ENCODE measurements around the gene GMNN.
"Not testable (repeated sequence)": the region's sequence is repeated elsewhere in the genome, so short reads cannot be mapped to it uniquely, and the experiment has no call there.

GMNN gene

DNA sequence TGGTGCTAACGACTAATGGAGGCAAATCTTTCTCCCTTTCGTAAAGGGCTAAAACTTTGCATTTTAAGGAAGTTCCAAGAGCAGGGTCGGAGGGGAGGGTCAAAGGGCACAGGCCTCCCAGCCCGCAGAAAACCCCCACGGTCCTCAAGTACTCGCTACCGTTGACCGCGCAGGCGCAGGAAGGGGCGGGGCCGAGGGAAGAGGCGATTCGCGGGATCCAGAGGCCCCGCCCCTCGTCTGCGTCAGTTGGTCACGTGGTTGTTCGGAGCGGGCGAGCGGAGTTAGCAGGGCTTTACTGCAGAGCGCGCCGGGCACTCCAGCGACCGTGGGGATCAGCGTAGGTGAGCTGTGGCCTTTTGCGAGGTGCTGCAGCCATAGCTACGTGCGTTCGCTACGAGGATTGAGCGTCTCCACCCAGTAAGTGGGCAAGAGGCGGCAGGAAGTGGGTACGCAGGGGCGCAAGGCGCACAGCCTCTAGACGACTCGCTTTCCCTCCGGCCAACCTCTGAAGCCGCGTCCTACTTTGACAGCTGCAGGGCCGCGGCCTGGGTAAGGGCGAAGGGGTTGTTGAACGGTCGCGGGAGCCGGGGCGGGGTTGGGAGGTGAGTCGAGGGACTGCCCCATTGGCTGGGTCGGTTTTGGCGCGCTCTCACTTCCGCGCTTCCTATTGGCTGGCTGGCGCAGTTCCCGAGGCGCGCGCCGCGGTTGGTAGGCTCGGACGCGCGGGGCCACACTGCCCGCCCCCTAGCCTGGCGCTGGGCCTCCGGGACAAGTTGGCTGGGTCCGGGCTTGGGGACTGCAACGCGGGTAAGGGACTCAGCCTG is at the start of gene GMNN:
Gene GMNN, plus strand, starts transcription at position 242 of the 824 bp plus-strand sequence. CDS start 2,310 bp downstream, outside the sequence.
- no peaks in the 10 kb centered on the region for H3K9me3 ChIP-seq (ENCODE audit: control insufficient read depth, low read depth, low read length)
- H3K36me3 ChIP-seq (ENCODE audit: control insufficient read depth, low read depth, low read length) = peaks cover 22% of the 10 kb centered on the region
- H3K27me3 ChIP-seq (ENCODE audit: control insufficient read depth, insufficient read depth, low read length) = no peaks in the 10 kb centered on the region
- H3K27ac ChIP-seq (ENCODE audit: low read length) = peak within 1 kb of the TSS; percentile 94
- H3K4me1 ChIP-seq (ENCODE audit: control insufficient read depth, low read depth, low read length) = peaks cover 14% of the 10 kb centered on the region
- H3K9ac ChIP-seq (ENCODE audit: low read length) = peak within 1 kb of the TSS; percentile 98
- peak within 1 kb of the TSS; percentile 98 for H3K4me3 ChIP-seq (ENCODE audit: low read length)

DNA sequence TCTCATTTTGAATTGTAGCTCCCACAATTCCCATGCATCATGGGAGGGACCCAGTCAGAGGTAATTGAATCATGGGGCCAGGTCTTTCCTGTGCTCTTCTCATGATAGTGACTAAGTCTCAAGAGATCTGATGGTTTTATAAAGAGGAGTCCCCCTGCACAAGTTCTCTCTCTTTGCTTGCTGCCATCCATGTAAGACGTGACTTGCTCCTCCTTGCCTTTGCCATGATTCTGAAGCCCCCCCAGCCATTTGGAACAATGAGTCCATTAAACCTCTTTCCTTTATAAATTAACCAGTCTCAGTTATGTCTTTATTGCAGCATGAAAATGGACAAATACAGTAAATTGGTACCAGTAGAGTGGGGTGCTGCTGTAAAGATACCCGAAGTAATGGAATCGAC is 44.1 kb upstream of the GMNN start:
- not testable (repeated sequence) for H3K36me3 ChIP-seq (ENCODE audit: control insufficient read depth, low read depth, low read length); H3K4me1 ChIP-seq (ENCODE audit: control insufficient read depth, low read depth, low read length); H3K27me3 ChIP-seq (ENCODE audit: control insufficient read depth, insufficient read depth, low read length); H3K4me3 ChIP-seq (ENCODE audit: low read length); H3K27ac ChIP-seq (ENCODE audit: low read length); H3K9ac ChIP-seq (ENCODE audit: low read length)
- H3K9me3 ChIP-seq (ENCODE audit: control insufficient read depth, low read depth, low read length) = peaks cover 14% of the 10 kb centered on the region

GRCh38 chr6:24731456-24732134 is 43.1 kb upstream of the GMNN start:
- H3K4me3 ChIP-seq (ENCODE audit: low read length); H3K27me3 ChIP-seq (ENCODE audit: control insufficient read depth, insufficient read depth, low read length): not testable (repeated sequence)

GRCh38 chr6:24734166-24734565 is 40.6 kb upstream of the GMNN start:
- Histone ChIP-seq H3K36me3 (ENCODE audit: control insufficient read depth, low read depth, low read length) (no peaks in the 10 kb centered on the region), H3K4me3 (ENCODE audit: low read length) (no peak overlapping the region), H3K4me1 (ENCODE audit: control insufficient read depth, low read depth, low read length) (no peaks in the 10 kb centered on the region), H3K9me3 (ENCODE audit: control insufficient read depth, low read depth, low read length) (peaks cover 14% of the 10 kb centered on the region), H3K27ac (ENCODE audit: low read length) (no peak overlapping the region), H3K9ac (ENCODE audit: low read length) (no peak overlapping the region), H3K27me3 (ENCODE audit: control insufficient read depth, insufficient read depth, low read length) (no peaks in the 10 kb centered on the region)

More at GRCh38 chr6:24731456-24732134, 43.1 kb upstream of the GMNN start:
- not testable (repeated sequence) for H3K4me1 ChIP-seq (ENCODE audit: control insufficient read depth, low read depth, low read length); H3K36me3 ChIP-seq (ENCODE audit: control insufficient read depth, low read depth, low read length); H3K27ac ChIP-seq (ENCODE audit: low read length); H3K9ac ChIP-seq (ENCODE audit: low read length)
- peaks cover 14% of the 10 kb centered on the region for H3K9me3 ChIP-seq (ENCODE audit: control insufficient read depth, low read depth, low read length)

GRCh38 chr6:24734710-24735109 is 40.0 kb upstream of the GMNN start:
- H3K9me3 ChIP-seq (ENCODE audit: control insufficient read depth, low read depth, low read length) = peaks cover 14% of the 10 kb centered on the region
- H3K4me3 ChIP-seq (ENCODE audit: low read length); H3K27ac ChIP-seq (ENCODE audit: low read length); H3K9ac ChIP-seq (ENCODE audit: low read length); H3K36me3 ChIP-seq (ENCODE audit: control insufficient read depth, low read depth, low read length); H3K27me3 ChIP-seq (ENCODE audit: control insufficient read depth, insufficient read depth, low read length); H3K4me1 ChIP-seq (ENCODE audit: control insufficient read depth, low read depth, low read length): not testable (repeated sequence)

GRCh38 chr6:24738741-24739140 is 36.0 kb upstream of the GMNN start:
- Histone ChIP-seq H3K4me3 (ENCODE audit: low read length) (no peak overlapping the region), H3K4me1 (ENCODE audit: control insufficient read depth, low read depth, low read length) (no peaks in the 10 kb centered on the region), H3K9me3 (ENCODE audit: control insufficient read depth, low read depth, low read length) (no peaks in the 10 kb centered on the region), H3K36me3 (ENCODE audit: control insufficient read depth, low read depth, low read length) (no peaks in the 10 kb centered on the region), H3K27ac (ENCODE audit: low read length) (no peak overlapping the region), H3K27me3 (ENCODE audit: control insufficient read depth, insufficient read depth, low read length) (no peaks in the 10 kb centered on the region), H3K9ac (ENCODE audit: low read length) (no peak overlapping the region)

DNA sequence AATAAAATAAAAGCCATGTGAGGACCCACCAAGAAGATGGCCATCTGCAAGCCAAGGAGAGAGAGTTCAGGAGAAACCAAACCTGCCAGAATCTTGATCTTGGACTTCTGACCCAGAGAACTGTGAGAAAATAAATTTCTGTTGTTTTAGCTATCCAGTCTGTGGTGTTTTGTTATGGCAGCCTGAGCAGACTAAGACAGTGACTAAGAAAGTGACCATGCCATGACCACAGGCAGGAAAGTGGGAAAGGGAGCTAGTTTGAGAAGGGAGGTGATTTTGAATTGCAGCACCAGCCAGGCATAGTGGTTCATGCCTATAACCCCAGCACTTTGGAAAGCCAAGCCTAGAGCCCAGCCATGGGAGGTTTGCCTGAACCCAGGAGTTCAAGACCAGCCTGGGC is 33.9 kb upstream of the GMNN start:
- Histone ChIP-seq H3K9ac (ENCODE audit: low read length) (no peak overlapping the region), H3K27ac (ENCODE audit: low read length) (no peak overlapping the region), H3K36me3 (ENCODE audit: control insufficient read depth, low read depth, low read length) (no peaks in the 10 kb centered on the region), H3K9me3 (ENCODE audit: control insufficient read depth, low read depth, low read length) (no peaks in the 10 kb centered on the region), H3K4me1 (ENCODE audit: control insufficient read depth, low read depth, low read length) (no peaks in the 10 kb centered on the region), H3K4me3 (ENCODE audit: low read length) (no peak overlapping the region), H3K27me3 (ENCODE audit: control insufficient read depth, insufficient read depth, low read length) (no peaks in the 10 kb centered on the region)

GRCh38 chr6:24742216-24742738 is 32.5 kb upstream of the GMNN start:
- Histone ChIP-seq H3K4me3 (ENCODE audit: low read length) (no peak overlapping the region), H3K27ac (ENCODE audit: low read length) (no peak overlapping the region), H3K36me3 (ENCODE audit: control insufficient read depth, low read depth, low read length) (no peaks in the 10 kb centered on the region), H3K27me3 (ENCODE audit: control insufficient read depth, insufficient read depth, low read length) (no peaks in the 10 kb centered on the region), H3K4me1 (ENCODE audit: control insufficient read depth, low read depth, low read length) (no peaks in the 10 kb centered on the region), H3K9me3 (ENCODE audit: control insufficient read depth, low read depth, low read length) (no peaks in the 10 kb centered on the region), H3K9ac (ENCODE audit: low read length) (no peak overlapping the region)

DNA sequence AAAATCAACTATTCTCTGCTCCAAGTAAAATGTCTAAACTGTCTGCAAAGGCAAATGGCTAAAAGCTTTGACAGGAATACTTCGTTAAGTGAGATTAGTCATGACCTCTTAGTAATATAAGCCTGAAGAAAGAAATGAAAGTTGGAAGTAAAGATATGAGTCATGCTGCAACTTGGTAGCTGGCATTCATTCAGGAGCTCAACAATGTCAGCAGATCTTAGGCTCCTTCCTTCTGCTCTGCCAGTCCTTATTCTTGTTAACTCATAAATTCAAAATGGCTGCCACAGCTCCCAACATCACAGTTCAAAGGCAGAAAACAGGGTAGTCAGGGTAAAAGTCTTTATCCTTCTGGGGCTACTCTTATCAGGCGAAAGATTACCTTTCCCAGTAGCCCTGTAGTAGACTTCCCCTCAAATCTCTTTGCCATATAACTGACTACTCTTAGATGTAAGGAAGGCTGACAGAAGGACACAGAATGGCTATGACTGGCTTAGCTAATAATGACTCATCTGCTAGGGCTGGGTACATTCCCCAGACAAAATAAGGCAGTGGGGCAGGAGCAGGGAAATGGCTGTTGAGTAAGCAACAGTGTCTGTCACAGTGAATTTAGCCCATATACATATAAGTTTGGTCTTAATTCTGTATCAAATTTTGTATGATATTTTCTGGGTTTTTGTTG is 31.3 kb upstream of the GMNN start:
- Histone ChIP-seq H3K4me1 (ENCODE audit: control insufficient read depth, low read depth, low read length) (no peaks in the 10 kb centered on the region), H3K27ac (ENCODE audit: low read length) (no peak overlapping the region)

GRCh38 chr6:24743944-24744335 is 30.8 kb upstream of the GMNN start:
- no peaks in the 10 kb centered on the region for H3K4me1 ChIP-seq (ENCODE audit: control insufficient read depth, low read depth, low read length)
- H3K36me3 ChIP-seq (ENCODE audit: control insufficient read depth, low read depth, low read length) = no peaks in the 10 kb centered on the region
- H3K27ac ChIP-seq (ENCODE audit: low read length) = no peak overlapping the region
- no peaks in the 10 kb centered on the region for H3K27me3 ChIP-seq (ENCODE audit: control insufficient read depth, insufficient read depth, low read length)
- H3K4me3 ChIP-seq (ENCODE audit: low read length) = no peak overlapping the region
- no peak overlapping the region for H3K9ac ChIP-seq (ENCODE audit: low read length)
- no peaks in the 10 kb centered on the region for H3K9me3 ChIP-seq (ENCODE audit: control insufficient read depth, low read depth, low read length)

More for the DNA sequence above, 31.3 kb upstream of the GMNN start:
- H3K9me3 ChIP-seq (ENCODE audit: control insufficient read depth, low read depth, low read length) = no peaks in the 10 kb centered on the region
- H3K4me3 ChIP-seq (ENCODE audit: low read length) = no peak overlapping the region
- H3K27me3 ChIP-seq (ENCODE audit: control insufficient read depth, insufficient read depth, low read length) = no peaks in the 10 kb centered on the region
- no peak overlapping the region for H3K9ac ChIP-seq (ENCODE audit: low read length)
- no peaks in the 10 kb centered on the region for H3K36me3 ChIP-seq (ENCODE audit: control insufficient read depth, low read depth, low read length)

GRCh38 chr6:24744911-24745310 is 29.8 kb upstream of the GMNN start:
- Histone ChIP-seq H3K36me3 (ENCODE audit: control insufficient read depth, low read depth, low read length) (no peaks in the 10 kb centered on the region), H3K27ac (ENCODE audit: low read length) (no peak overlapping the region), H3K27me3 (ENCODE audit: control insufficient read depth, insufficient read depth, low read length) (no peaks in the 10 kb centered on the region), H3K4me3 (ENCODE audit: low read length) (no peak overlapping the region), H3K4me1 (ENCODE audit: control insufficient read depth, low read depth, low read length) (no peaks in the 10 kb centered on the region), H3K9ac (ENCODE audit: low read length) (no peak overlapping the region), H3K9me3 (ENCODE audit: control insufficient read depth, low read depth, low read length) (no peaks in the 10 kb centered on the region)

All from iPS-18a (cell line).